Measurements from ENCODE around the gene RBPMS2.

- TF ChIP-seq CTCF (IDR thresholded peaks at IDR 0.05) = no peak
- TF ChIP-seq POLR2A (IDR thresholded peaks at IDR 0.05) = peak; percentile 69
Measured at GRCh38 chr15:64702816-64703631, 72.4 kb downstream of the RBPMS2 start.

All from prostate gland (tissue), 2 donors.